Calu3 (cell line): Measurements from ENCODE around the gene STK39. TPM values are rescaled to one million over a fixed set of nuclear protein-coding genes. Genes with fewer than 3 reads are reported as not detected.

Experiments
- BruUV-seq: library from RNA; stranded (reverse); fragments of 400-500 nt; replicated peaks from 2 replicates; lab custom pipeline; 2021; lab: Mats Ljungman, UMichigan
- CTCF ChIA-PET: fragments of 300-600 bp; sonication (Branson Sonifier 250); formaldehyde crosslinking; loops from one replicate; lab custom pipeline; 2022; ENCODE audit warnings: antibody characterized with exemption; lab: Charles Lee
- DNase-seq: peaks from one replicate; pipeline ENCODE4 v3.0.0; 2022
- H3K27ac Mint-ChIP-seq: one replicate; pipeline ENCODE4 v1.8.0; 2022; ENCODE audit warnings: mixed read lengths; ENCODE audit not compliant: unreplicated experiment
- H3K27me3 Mint-ChIP-seq: one replicate; pipeline ENCODE4 v1.8.0; 2022; ENCODE audit warnings: mixed read lengths; ENCODE audit not compliant: unreplicated experiment
- H3K36me3 Mint-ChIP-seq: one replicate; pipeline ENCODE4 v1.8.0; 2022; ENCODE audit warnings: mild to moderate bottlenecking, moderate library complexity, mixed read lengths; ENCODE audit not compliant: insufficient read depth, unreplicated experiment
- H3K4me1 Mint-ChIP-seq: one replicate; pipeline ENCODE4 v1.8.0; 2022; ENCODE audit warnings: mild to moderate bottlenecking, low read depth, mixed read lengths; ENCODE audit not compliant: unreplicated experiment
- H3K4me3 Mint-ChIP-seq: one replicate; pipeline ENCODE4 v1.8.0; 2022; ENCODE audit warnings: mild to moderate bottlenecking, low read depth, moderate library complexity, mixed read lengths; ENCODE audit not compliant: unreplicated experiment
- H3K9me3 Mint-ChIP-seq: one replicate; pipeline ENCODE4 v1.8.0; 2022; ENCODE audit warnings: low read depth, mixed read lengths; ENCODE audit not compliant: unreplicated experiment
- CTCF ChIP-seq: fragments of 200-600 bp; IDR thresholded peaks from one replicate; pipeline ENCODE4 v1.8.0; 2022; ENCODE audit warnings: antibody characterized with exemption; ENCODE audit not compliant: unreplicated experiment
- intact Hi-C: fragments of 100-400 bp; cut with micrococcal nuclease; formaldehyde crosslinking; loops from one replicate; pipeline ENCODE4 v1.10.0; 2022; ENCODE audit not compliant: unreplicated experiment
- total RNA-seq: library from RNA; stranded (reverse); gene quantifications from 2 replicates; pipeline ENCODE4 v1.2.3, GENCODE V29; 2022

Gene STK39
- total RNA-seq, 1 experiment from 2014 or later: 110 TPM

- CTCF ChIA-PET: interaction anchor here (0.6 kb wide), 1 partner anchor 982 kb away, joined by 3 read pairs; no protein-coding TSS in a partner anchor
- TF ChIP-seq CTCF: no peak
- H3K4me3 Mint-ChIP-seq: no peak overlapping the region
- intact Hi-C loops: no loop called here
- BruUV-seq: no TSS peak
- H3K27ac Mint-ChIP-seq: no peak overlapping the region
- DNase-seq: no peak
- no peaks in the 10 kb centered on the region for H3K36me3 Mint-ChIP-seq
- no peaks in the 10 kb centered on the region for H3K4me1 Mint-ChIP-seq
- no peaks in the 10 kb centered on the region for H3K27me3 Mint-ChIP-seq
- no peaks in the 10 kb centered on the region for H3K9me3 Mint-ChIP-seq
Measured at GRCh38 chr2:167940346-167940725, 307.1 kb downstream of the STK39 start.

GRCh38 chr2:167939514-167940345 is 307.7 kb downstream of the STK39 start:
- no TSS peak for BruUV-seq
- H3K36me3 Mint-ChIP-seq: no peaks in the 10 kb centered on the region
- no peak overlapping the region for H3K4me3 Mint-ChIP-seq
- H3K9me3 Mint-ChIP-seq: no peaks in the 10 kb centered on the region
- CTCF ChIA-PET: no interaction called here
- TF ChIP-seq CTCF: no peak
- no peak overlapping the region for H3K27ac Mint-ChIP-seq
- intact Hi-C loops: no loop called here
- H3K4me1 Mint-ChIP-seq: no peaks in the 10 kb centered on the region
- DNase-seq: no peak
- no peaks in the 10 kb centered on the region for H3K27me3 Mint-ChIP-seq

- H3K27me3 Mint-ChIP-seq: no peaks in the 10 kb centered on the region
- no peak for DNase-seq
- BruUV-seq: no TSS peak
- no peaks in the 10 kb centered on the region for H3K36me3 Mint-ChIP-seq
- CTCF ChIA-PET: interaction anchor here (1.1 kb wide), 1 partner anchor 10 kb away, joined by 4 read pairs; no protein-coding TSS in a partner anchor
- intact Hi-C loops: no loop called here
- H3K4me1 Mint-ChIP-seq: no peaks in the 10 kb centered on the region
- no peak for TF ChIP-seq CTCF
- H3K27ac Mint-ChIP-seq: no peak overlapping the region
- no peaks in the 10 kb centered on the region for H3K9me3 Mint-ChIP-seq
- no peak overlapping the region for H3K4me3 Mint-ChIP-seq
Measured at GRCh38 chr2:167937403-167937802, 310.0 kb downstream of the STK39 start.

- no peaks in the 10 kb centered on the region for H3K4me1 Mint-ChIP-seq
- no peaks in the 10 kb centered on the region for H3K9me3 Mint-ChIP-seq
- BruUV-seq: no TSS peak
- intact Hi-C loops: no loop called here
- CTCF ChIA-PET: no interaction called here
- no peak for TF ChIP-seq CTCF
- H3K27me3 Mint-ChIP-seq: no peaks in the 10 kb centered on the region
- no peaks in the 10 kb centered on the region for H3K36me3 Mint-ChIP-seq
- no peak for DNase-seq
- H3K4me3 Mint-ChIP-seq: no peak overlapping the region
- no peak overlapping the region for H3K27ac Mint-ChIP-seq
Measured at GRCh38 chr2:167935803-167936110, 311.6 kb downstream of the STK39 start.
